Transverse colon (tissue), 4 donors: ENCODE measurements around the gene IER5L. TPM values are rescaled to one million over a fixed set of nuclear protein-coding genes. Genes with fewer than 3 reads are reported as not detected.

Source experiments
- DNase-seq: peaks from one replicate; pipeline ENCODE4 v3.0.0-alpha.2; 2019
- H3K27ac ChIP-seq, 4 donors: fragments of 200-600 bp; sonication (generic); 2 replicates each; pipeline ENCODE4 v1.5.1; 2016 to 2018; ENCODE audit warnings: inconsistent platforms in 4 of 4
- H3K27me3 ChIP-seq: fragments of 200-600 bp; sonication (generic); 2 replicates; pipeline ENCODE4 v1.5.1; 2017; ENCODE audit warnings: inconsistent platforms
- H3K36me3 ChIP-seq, 4 donors: fragments of 200-600 bp; sonication (generic); 2 replicates each; pipeline ENCODE4 v1.5.1; 2017 to 2019; ENCODE audit warnings: inconsistent platforms in 4 of 4
- H3K4me1 ChIP-seq, 4 donors: fragments of 200-600 bp; sonication (generic); 2 replicates each; pipeline ENCODE4 v1.5.1; 2017 to 2020; ENCODE audit warnings: inconsistent platforms in 4 of 4
- H3K4me3 ChIP-seq, 4 donors: fragments of 200-600 bp; sonication (generic); 1 replicate in 1 of 4; 2 replicates in 3 of 4; pipeline versions ENCODE4 v1.5.1 to v1.6.1; 2017 to 2019; ENCODE audit warnings: inconsistent platforms in 4 of 4
- H3K9me3 ChIP-seq, 2 donors: fragments of 200-600 bp; sonication (generic); 2 replicates each; pipeline ENCODE4 v1.5.1; 2017 to 2019; ENCODE audit warnings: inconsistent platforms in 2 of 2
- CTCF ChIP-seq, 5 experiments: fragments of 200-600 bp in 3 of 5; fragments of 450-650 bp in 2 of 5; sonication (generic) in 3 of 5; IDR thresholded peaks; 1 replicate in 2 of 5; 2 replicates in 3 of 5; pipeline ENCODE4 v1.5.1; 2016 to 2017; ENCODE audit warnings: antibody characterized with exemption in 5 of 5, inconsistent platforms in 3 of 5, mild to moderate bottlenecking in 2 of 5, moderate library complexity in 1 of 5
- EP300 ChIP-seq: sonication (generic); formaldehyde crosslinking; IDR thresholded peaks from one replicate; pipeline ENCODE4 v1.6.1; 2017; ENCODE audit warnings: antibody characterized with exemption, low read depth
- POLR2A ChIP-seq: fragments of 450-650 bp; IDR thresholded peaks from one replicate; pipeline ENCODE4 v1.6.1; 2016; ENCODE audit warnings: antibody characterized with exemption, mild to moderate bottlenecking, moderate library complexity
- POLR2AphosphoS5 ChIP-seq, 3 donors: sonication (generic); formaldehyde crosslinking; IDR thresholded peaks; one replicate each; pipeline ENCODE4 v1.6.1; 2016; ENCODE audit warnings: antibody characterized with exemption in 3 of 3
- WGBS, 2 donors: methylation state at CpG; one replicate each; pipeline ENCODE4 v1.1.5; 2018; ENCODE audit warnings: low coverage in 1 of 2; 5-methylcytosine and 5-hydroxymethylcytosine counted together
- in situ Hi-C, 4 donors: fragments of 200-750 bp; cut with MboI; loops; one replicate each; pipeline versions ENCODE4 v1.15.0 to v1.15.1; 2017; ENCODE audit warnings: low sequenced_read_pairs in 3 of 4, low pct_ligation_motif_present in 1 of 4, low pct_unique_long_range_greater_than_20kb in 1 of 4
- intact Hi-C: fragments of 100-400 bp; cut with DNase I; formaldehyde crosslinking; loops from one replicate; pipeline ENCODE4 v1.15.1; 2023; ENCODE audit warnings: low total_unique reads
- total RNA-seq, 4 donors: library from RNA; depleted of rRNA; stranded (reverse); fragments of >200 nt; gene quantifications; one replicate each; pipeline ENCODE4 v1.1.0, GENCODE V29; 2016

Gene IER5L
- total RNA-seq, 4 donors from 2014 or later = 1.8 to 6.5 (median 5.2) TPM

GRCh38 chr9:129184596-129185122, 6.6 kb upstream of the IER5L start:
- Histone ChIP-seq H3K27ac (peak overlapping the region; percentile 56 to 65 (median 62)), H3K27me3 (no peaks in the 10 kb centered on the region), H3K4me1 (peaks cover 14 to 48% (median 29%) of the 10 kb centered on the region in 4 donors), H3K36me3 (no peaks in the 10 kb centered on the region), H3K9me3 (no peaks in the 10 kb centered on the region), H3K4me3 (no peak overlapping the region)
- no peak for DNase-seq
- in situ Hi-C loops = no loop called here
- 48 to 59% methylated on average over 8 to 9 of the region's 9 CpGs for WGBS, 2 donors
- intact Hi-C loops = no loop called here
- no peak for TF ChIP-seq EP300
- TF ChIP-seq POLR2A = no peak
- no peak for TF ChIP-seq CTCF (IDR thresholded peaks at IDR 0.05)
- TF ChIP-seq POLR2AphosphoS5 (IDR thresholded peaks at IDR 0.05) = no peak

DNA sequence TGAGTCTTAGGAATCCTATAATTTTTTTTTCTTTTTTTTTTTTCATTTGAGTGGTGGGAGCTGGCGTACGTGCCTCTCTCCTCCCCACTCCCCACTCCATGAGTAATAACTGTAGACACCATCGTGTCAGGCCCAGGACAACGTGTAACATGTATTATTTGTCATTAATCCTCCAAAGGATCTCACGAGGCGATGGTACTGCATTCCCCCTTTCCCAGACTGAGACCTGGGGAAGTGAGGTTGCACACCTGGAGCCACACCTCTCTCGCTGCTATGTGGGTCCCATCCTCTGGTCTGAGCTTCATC, 6.1 kb upstream of the IER5L start:
- 49 to 50% methylated on average over 5 to 7 of the region's 7 CpGs for WGBS, 2 donors
- peak overlapping the region; percentile 56 to 65 (median 62) for H3K27ac ChIP-seq
- intact Hi-C loops (no loop called here), in situ Hi-C loops (no loop called here)
- no peaks in the 10 kb centered on the region for H3K36me3 ChIP-seq
- peaks cover 14 to 53% (median 31%) of the 10 kb centered on the region in 4 donors for H3K4me1 ChIP-seq
- no peaks in the 10 kb centered on the region for H3K9me3 ChIP-seq
- H3K4me3 ChIP-seq = no peak overlapping the region
- no peaks in the 10 kb centered on the region for H3K27me3 ChIP-seq
- TF ChIP-seq POLR2A (no peak), CTCF (IDR thresholded peaks at IDR 0.05) (no peak), POLR2AphosphoS5 (IDR thresholded peaks at IDR 0.05) (no peak)
- DNase-seq = no peak

GRCh38 chr9:129183495-129184218, 5.6 kb upstream of the IER5L start:
- 46% methylated on average over 6 of the region's 6 CpGs; no CpG with 5 or more reads in 1 of the 2 donors for WGBS, 2 donors
- peak; percentile 60 for DNase-seq
- in situ Hi-C loops = no loop called here

More at GRCh38 chr9:129183495-129184218, 5.6 kb upstream of the IER5L start:
- Histone ChIP-seq H3K9me3 (no peaks in the 10 kb centered on the region), H3K27ac (peak overlapping the region; percentile 56 to 65 (median 62)), H3K36me3 (no peaks in the 10 kb centered on the region), H3K4me3 (no peak overlapping the region), H3K4me1 (peaks cover 18 to 58% (median 35%) of the 10 kb centered on the region in 4 donors), H3K27me3 (no peaks in the 10 kb centered on the region)
- intact Hi-C loops = no loop called here
- TF ChIP-seq CTCF (IDR thresholded peaks at IDR 0.05) (no peak), EP300 (no peak), POLR2AphosphoS5 (IDR thresholded peaks at IDR 0.05) (no peak), POLR2A (no peak)
